HTERT RPE-1 (cell line): ENCODE data around the gene USP32.
"Not testable (repeated sequence)": the region's sequence is repeated elsewhere in the genome, so short reads cannot be mapped to it uniquely, and the experiment has no call there.

ENCODE experiments used
- in situ Hi-C: fragments of 300-500 bp; cut with MboI; formaldehyde crosslinking; loops from 4 replicates; pipeline ENCODE4 v1.14.3; 2020; ENCODE audit warnings: low sequenced_read_pairs

The USP32 gene

DNA sequence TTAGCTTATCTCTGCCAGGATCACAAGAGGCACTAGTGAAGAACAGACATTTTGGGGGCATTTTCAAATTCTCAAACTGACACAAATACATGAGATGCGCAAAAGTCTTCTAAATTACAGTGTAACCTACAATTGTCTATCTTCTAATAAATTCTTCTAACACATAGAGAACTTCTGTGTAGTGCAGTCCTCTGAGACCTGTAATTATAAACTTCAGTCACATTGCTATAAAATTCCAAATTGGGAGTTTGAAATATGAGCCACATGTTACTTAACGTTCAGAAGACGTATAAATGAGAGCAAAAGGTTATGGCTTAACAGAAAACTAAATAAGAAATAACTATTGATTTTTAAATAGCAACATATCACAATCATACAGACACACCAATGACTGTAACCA lies 12.5 kb downstream of the USP32 start:
- in situ Hi-C loops: not testable (repeated sequence)

DNA sequence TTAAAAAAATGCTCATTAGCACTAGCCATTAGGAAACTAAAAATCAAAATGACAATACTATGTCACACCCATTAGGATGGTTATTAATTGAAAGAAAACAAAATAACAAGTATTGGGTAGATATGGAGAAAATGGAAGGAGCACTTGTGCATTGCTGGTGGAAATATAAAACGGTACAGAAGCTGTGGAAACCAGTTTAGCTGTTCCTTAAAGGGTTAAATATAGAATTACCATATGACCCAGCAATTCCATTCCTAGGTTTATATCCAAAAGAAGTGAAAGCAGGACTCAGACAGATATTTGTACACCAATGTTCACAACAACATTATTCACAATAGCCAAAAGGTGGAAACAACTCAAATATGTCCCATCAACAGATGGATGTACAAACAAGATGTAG lies 13.7 kb downstream of the USP32 start:
- in situ Hi-C loops: not testable (repeated sequence)

DNA sequence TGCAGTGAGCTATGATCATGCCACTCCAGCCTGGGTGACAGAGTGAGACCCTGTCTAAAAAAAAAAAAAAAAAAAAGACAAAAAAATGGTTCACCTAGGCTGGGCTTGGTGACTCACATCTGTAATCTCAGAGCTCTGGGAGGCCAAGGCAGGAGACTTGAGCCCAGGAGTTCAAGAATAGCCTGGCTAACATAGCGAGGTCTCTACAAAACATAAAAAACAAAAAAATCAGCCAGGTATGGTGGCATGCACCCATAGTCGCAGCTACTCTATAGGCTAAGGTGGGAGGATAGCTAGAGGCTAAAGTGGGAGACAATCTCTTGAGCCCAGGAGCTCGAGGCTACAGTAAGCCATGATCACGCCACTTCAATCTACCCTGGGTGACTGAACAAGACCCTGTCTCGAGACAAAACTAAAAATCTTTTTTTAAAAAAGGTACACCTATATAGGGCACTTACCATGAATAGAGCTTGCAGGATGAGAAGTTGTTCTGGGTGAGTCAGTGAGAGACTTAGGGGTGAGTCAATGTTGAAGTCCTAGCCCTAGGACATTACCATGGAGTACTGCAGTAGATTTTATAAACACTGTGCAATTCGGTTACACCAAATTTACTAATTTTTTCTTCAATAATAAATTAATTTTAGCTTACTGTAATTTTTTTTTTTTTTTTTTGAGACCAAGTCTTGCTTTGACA lies 19.0 kb downstream of the USP32 start:
- in situ Hi-C loops: no loop called here

DNA sequence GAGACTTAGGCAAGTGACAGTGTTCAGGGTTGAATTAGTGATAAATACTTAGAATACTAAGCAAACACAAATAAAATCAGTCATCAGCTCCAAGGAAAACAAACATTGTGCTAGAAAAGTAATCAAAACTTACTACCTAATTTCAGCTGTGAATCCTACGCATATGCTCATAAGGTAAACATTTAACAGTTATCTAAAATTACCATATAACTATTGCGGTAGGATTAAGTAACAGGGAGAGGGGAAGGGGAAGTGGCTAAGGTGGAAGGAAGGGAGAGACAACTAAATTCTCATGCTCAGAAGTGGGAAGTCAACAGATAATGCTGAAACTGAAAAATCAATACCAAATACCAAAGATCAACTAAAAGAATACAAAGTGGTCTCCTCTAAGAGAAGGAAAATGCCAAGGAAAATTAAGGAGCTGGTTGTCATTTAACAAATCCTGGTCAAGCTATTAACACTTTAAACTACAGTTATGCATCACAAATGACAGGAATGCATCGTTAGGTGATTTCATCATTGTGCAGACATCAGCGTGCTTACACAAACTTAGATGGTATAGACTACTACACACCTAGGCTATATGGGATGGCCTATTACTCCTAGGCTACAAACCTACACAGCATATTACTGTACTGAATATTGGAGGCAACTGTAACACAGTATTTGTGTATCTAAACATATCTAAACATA lies 20.0 kb downstream of the USP32 start:
- in situ Hi-C loops: no loop called here

DNA sequence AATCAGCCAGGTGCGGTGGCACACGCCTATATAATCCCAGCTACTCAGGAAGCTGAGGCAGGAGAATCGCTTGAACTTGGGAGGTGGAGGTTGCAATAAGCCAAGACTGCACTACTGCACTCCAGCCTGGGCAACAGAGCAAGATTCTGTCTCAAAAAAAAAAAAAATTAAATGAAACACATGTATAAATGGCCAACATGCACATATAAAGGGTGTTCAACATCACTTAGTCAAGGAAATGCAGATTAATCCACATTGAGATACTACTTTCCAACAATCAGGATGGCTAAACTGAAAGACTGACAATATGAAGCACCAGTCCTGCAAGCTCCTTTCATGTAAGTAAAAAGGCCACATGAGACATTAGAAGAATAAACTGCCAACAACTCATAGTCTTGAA lies 20.5 kb downstream of the USP32 start:
- in situ Hi-C loops: no loop called here

DNA sequence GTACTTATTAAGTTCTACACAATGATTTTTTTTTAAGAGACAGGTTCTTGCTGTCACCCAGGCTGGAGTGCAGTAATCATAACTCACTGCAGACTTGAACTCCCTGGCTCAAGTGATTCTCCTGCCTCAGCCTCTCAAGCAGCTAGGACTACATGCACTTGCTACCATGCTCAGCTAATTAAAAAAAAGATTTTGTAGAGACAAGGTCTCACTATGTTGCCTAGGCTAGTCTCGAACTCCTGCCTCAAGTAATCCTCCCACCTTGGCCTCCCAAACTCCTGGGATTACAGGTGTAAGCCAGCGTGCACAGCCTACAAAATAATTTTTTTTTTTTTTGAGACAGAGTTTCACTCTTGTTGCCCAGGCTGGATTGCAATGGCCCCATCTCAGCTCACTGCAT lies 22.2 kb downstream of the USP32 start:
- in situ Hi-C loops: no loop called here

DNA sequence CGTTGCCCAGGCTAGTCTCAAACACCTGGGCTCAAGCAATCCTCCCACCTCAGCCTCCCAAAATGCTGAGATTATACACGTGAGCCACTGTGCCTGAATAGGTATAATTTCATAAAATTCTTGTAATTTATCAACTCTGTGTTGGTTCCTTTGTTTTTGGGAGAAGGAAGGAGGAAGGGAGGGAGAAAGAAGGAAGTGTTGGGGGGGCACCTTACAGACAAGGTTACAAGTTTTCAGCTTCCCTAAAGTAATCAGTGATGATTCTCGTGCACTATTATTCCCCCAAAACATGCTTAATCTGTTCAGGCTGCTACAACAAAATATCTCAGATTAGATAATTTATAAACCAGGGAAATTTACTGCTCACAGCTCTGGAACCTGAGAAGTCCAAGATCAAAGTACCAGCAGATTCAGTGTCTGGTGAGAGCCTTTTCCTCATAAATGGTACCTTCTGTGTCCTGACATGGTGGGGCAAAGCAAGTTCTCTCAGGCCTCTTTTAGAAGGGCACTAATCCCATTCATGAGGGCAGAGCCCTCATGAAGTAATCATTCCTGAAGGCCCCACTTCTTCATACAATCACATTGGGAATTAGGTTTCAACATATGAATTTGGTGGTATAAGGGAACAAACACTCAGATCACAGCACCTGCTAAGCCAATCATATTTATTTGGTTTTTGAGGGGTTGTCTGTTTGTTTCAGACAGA lies 28.1 kb downstream of the USP32 start:
- in situ Hi-C loops: no loop called here

DNA sequence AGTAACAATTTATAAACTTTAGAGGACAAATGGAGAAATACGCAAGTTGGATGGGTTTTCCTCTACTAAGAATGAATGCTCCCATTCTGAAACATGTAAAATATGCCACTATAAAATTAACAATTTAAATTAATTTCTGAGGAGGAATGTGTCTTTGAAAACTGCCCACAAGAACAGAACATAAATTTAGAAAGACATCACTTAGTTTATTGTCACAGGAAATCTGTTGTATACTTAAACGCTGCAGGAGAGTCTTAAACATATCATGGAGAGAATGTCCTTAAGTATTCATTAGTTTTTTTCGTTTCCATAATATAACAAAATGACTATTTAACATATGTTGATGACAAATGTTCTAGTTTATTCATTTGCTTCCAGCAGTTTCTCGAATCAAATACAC lies 29.6 kb downstream of the USP32 start:
- in situ Hi-C loops: no loop called here

DNA sequence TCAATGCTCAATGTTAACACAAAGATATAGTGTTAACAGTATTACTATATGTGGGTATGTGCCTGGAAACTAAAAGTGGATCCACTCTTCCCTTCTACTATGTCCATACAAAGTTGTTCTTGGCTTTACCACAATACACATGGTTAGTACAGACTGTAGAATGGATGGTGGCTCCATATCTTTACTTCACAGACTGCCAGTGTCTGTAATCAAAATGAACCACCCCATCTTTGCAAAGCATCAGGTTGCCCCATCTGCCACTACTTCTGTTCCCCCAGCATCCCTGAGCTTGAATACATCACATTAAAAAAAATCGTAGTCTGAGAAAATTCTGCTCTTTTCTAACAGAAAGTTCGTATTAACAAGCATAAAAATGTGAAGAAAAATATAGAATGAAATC lies 30.0 kb downstream of the USP32 start:
- in situ Hi-C loops: no loop called here

DNA sequence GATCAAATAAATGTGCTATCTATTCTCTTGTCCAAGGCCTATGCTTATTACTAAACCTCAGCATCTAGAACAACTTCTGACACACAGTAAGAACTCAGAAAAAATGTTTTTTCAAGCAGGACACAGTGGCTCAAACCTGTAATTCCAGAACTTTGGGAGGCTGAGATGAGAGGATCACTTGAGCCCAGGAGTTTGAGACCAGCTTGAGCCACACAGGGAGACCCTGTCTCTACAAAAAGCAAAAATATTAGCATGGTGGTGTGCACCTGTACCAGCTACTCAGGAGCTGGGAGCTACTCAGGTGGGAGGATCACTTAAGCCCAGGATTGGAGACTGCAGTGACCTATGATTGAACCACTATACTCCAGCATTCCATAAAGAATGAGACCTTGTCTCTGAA lies 32.5 kb downstream of the USP32 start:
- in situ Hi-C loops: no loop called here

DNA sequence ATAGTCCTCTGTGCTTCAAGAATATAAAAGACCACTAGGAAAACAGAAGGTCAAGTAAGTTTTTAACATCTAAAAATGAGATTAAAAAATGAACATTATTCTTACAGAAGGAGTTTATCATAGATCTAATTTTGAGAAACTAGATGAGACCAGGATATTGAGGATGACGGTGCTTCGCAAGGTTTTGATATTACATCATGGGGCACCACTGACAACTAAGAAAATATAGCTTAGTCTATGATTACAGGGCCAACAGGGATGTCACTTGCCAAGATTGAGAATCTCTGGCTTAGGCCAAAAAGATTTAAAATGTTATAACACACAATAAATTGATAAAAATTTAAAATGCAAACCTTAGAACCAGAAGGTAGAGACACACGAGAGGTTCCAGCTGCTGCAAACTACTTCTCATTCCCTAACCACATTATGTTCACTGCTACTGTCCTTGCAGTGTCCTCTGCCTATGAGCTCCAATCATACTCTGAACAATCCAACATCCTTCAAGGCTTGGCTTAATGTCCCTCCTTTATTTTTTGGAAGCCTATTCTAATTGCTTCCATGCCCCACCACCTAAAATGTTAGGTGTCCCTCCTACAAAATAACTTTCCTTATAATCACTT lies 33.2 kb downstream of the USP32 start:
- in situ Hi-C loops: no loop called here

DNA sequence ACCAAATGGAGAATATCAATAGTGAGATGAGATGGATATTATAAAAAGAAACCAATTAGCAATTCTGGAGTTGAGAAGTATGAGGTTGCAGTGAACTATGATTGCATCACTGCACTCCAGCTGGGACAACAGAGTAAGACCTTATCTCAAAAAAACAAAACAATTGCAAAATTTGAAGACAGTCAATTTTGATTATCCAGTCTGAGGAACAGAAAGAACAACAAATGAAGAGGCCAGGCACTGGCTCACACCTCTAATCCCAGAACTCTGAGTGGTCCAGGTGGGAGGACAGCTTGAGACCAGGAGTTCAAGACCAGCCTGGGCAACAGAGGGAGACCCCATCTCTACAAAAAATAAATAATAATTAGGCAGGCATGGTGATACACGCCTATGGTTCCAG lies 35.0 kb downstream of the USP32 start:
- in situ Hi-C loops: no loop called here

DNA sequence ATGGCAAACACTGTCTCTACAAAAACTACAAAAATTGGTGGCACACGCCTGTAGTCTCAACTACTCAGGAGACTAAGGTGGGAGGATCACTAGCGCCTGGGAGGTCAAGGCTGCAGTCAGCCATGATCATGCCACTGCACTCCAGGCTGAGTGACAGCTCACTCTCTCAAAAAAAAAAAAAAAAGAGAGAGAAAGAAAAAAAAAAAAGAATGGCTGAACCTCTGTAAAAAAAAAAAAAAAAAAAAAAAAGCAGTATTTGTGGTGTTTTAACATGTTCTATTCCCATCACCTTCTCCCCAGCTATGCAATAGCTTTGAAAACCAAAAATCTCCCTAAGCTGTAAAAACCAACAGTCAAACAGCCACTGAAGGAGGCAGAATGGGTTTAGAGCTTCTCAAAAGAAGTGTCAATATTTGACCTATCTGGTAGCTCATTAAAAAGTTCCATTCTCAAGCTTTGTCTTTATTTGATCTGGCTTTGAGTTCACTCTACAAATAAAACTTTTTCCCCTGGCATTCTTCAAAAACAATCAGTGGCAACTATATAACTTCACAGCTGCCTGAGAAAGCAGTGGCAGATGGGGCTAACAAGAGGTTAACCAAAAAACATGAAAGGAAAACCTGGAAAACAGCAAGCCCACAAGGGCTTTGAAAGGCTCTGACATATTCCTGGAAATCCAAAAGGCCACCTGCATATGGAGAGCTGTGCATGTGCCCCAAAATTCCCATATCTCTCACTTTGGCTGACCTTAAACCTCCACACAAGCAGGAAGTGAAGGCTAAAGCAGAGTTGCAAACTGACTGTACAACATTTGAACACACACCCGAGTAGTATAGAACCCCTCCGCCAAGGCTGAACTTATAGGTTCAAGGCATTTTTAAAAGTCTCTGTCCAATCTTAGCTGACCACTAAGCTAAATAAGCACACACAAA lies 36.0 kb downstream of the USP32 start:
- in situ Hi-C loops: no loop called here

DNA sequence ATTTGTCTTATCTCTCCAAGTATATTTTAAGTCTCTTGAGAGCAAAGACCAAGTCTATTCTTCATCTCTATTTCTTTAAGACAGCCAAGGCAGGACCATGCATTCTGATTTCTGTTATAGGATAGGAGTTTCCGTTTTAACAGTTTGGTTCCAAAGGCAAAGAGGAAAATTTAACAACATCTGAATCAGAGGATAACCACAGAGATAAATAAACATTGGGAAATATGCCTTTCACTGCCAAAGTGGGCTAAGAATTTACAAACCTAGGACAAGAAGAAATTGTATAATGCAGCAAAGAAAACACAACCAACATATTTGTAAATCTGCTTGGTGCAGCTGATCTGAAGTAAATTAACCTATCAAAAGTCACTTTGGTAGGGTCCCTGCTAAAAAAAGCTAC lies 37.7 kb downstream of the USP32 start:
- in situ Hi-C loops: no loop called here

DNA sequence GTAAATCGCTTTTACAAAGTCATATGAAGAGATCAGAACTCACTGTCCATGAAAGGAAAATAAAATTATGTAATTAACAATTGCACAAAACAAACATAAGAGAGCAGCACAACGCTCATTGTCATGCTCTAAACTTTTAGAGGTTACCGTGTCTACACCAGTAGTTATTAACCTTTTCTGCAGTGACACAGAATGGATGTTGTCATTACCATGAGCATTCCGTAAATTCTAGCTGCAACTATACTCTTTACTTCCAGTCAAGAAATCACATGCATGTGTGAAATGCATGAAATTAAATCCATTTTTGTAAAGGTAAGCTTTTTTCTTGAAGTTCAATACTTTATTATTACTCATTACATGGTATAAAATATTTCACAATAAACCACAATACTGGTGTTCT lies 38.2 kb downstream of the USP32 start:
- in situ Hi-C loops: no loop called here

DNA sequence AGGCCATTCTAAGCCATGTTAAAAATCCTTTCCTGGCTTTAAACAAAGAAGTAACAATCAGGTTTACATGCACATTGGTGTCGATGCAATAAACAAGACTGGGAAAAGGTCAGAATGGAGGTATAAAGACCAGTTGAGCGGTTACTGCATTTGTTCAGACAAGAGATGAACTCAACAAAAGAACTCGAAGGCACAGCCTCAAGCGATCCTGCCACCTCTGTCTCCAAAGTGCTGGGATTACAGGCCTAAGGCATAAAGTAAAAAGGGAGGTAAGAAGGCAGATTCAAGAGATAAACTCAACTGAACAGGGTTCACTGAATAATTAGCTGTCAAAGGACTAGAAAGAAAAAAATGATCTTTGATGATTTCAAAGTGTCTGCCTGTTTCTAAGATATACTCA lies 39.4 kb downstream of the USP32 start:
- in situ Hi-C loops: no loop called here

DNA sequence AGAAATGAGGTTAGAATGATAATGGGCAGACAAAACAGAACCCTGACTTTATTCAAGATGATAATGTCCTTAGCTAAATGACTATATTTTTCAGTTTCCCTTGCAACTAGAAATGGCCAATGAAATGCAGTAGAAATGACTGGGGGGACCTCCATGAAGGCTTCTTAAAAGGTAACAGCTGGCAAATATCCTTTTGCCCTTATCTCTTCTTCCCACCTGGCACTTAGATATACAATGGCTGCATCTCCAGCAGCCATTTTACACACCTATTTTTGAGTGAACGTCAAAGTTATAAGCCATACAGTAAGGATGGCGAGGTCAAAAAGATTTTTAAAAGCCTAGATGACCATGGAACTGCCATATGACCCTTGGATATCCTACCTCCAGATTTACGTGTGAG lies 39.9 kb downstream of the USP32 start:
- in situ Hi-C loops: no loop called here

DNA sequence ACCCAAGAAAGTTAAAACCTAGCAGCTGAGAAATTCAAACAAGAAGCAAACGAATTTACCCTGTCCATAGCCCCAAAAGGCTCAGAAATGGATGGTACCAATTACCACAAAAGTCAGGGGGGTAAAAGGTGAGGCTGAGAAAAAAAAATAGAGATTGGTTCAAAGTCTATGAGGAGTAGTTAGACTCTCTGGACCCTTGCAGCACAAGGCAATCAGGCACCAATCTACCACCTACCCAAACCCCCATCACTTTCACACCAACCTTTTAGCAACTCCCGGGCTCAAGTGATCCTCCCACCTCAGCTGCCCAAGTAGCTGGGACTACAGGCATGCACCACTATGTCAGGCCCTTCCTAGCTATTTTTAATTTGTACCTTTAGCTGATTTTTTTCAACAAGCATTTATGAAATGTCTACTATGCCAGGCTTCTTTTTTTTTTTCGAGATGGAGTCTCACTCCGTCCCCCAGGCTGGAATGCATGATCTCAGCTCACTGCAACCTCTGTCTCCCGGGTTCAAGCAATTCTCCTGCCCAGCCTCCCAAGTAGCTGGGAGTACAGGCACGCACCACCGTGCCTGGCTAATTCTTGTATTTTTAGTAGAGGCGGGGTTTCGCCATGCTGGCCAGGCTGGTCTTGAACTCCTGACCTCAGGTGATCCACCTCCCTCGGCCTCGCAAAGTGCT lies 40.8 kb downstream of the USP32 start:
- in situ Hi-C loops: no loop called here

DNA sequence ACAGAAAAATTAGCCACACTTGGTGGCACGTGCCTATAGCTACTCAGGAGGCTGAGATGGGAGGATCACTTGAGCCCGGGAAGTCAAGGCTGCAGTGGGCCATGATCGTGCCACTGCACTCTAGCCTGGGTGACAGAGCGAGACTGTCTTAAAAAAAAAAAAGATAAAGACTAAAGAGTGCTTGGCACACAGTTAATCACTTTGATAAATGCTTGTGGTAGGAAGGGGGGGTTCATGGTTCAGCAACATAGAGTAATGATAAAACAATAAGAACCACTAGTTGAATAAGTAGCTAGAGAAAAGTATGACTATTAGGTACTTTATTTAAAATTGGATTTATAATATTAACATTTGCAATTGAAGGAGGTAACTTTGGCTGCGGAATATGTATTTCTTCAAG lies 43.3 kb downstream of the USP32 start:
- in situ Hi-C loops: no loop called here

DNA sequence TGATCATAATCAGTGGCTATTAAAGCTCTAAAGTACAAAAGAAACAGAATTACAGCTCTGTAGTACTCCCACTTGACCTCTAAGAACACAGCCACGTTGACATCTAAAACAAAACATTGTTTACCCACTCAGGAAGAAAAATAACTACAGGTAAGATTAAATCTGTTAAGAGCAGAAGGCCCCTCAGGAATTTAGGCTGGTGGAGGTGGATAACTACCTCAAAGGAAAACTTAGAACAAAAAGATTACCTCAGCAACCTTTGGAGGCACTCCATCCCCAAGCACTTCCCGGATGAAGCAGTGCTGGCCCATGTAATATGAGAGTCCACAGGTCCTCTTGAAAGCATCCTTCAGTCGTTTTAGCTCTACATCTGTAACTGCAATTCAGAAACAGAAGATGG lies 46.7 kb downstream of the USP32 start:
- in situ Hi-C loops: no loop called here
